Measurements from ENCODE around the gene B3GAT2.
"Not testable (repeated sequence)": the region's sequence is repeated elsewhere in the genome, so short reads cannot be mapped to it uniquely, and the experiment has no call there.

Gene B3GAT2

GRCh38 chr6:70956451-70957283 lies at the start of gene B3GAT2:
TSS of gene B3GAT2 (minus strand) at chr6:70957060. CDS start at chr6:70956429, 631 bp downstream.
- peak; percentile 8 for DNase-seq (ENCODE audit: low spot score)

- no peak for DNase-seq (ENCODE audit: low spot score)
Measured at GRCh38 chr6:70998148-70998547, 41.3 kb upstream of the B3GAT2 start.

GRCh38 chr6:70997379-70997778 lies 40.5 kb upstream of the B3GAT2 start:
- no peak for DNase-seq (ENCODE audit: low spot score)

- no peak for DNase-seq (ENCODE audit: low spot score)
Measured at GRCh38 chr6:70996106-70996505, 39.2 kb upstream of the B3GAT2 start.

- DNase-seq (ENCODE audit: low spot score), result no peak
Measured at GRCh38 chr6:70995411-70995810, 38.6 kb upstream of the B3GAT2 start.

- no peak for DNase-seq (ENCODE audit: low spot score)
Measured at GRCh38 chr6:70991253-70991652, 34.4 kb upstream of the B3GAT2 start.

- no peak for DNase-seq (ENCODE audit: low spot score)
Measured at GRCh38 chr6:70985156-70985555, 28.3 kb upstream of the B3GAT2 start.

- no peak for DNase-seq (ENCODE audit: low spot score)
Measured at GRCh38 chr6:70982747-70983146, 25.9 kb upstream of the B3GAT2 start.

GRCh38 chr6:70980727-70981126 lies 23.9 kb upstream of the B3GAT2 start:
- DNase-seq (ENCODE audit: low spot score), result no peak

GRCh38 chr6:70973604-70974003 lies 16.7 kb upstream of the B3GAT2 start:
- DNase-seq (ENCODE audit: low spot score), result no peak

GRCh38 chr6:70967049-70967448 lies 10.2 kb upstream of the B3GAT2 start:
- DNase-seq (ENCODE audit: low spot score), result no peak

GRCh38 chr6:70957284-70957617 lies 391 bp upstream of the B3GAT2 start:
- DNase-seq (ENCODE audit: low spot score), result no peak

GRCh38 chr6:70956191-70956450 lies 739 bp downstream of the B3GAT2 start:
- no peak for DNase-seq (ENCODE audit: low spot score)

- DNase-seq (ENCODE audit: low spot score), result peak; percentile 67
Measured at GRCh38 chr6:70955441-70956190, 1.2 kb downstream of the B3GAT2 start.

- DNase-seq (ENCODE audit: low spot score), result no peak
Measured at GRCh38 chr6:70954750-70955149, 2.1 kb downstream of the B3GAT2 start.

GRCh38 chr6:70954176-70954575 lies 2.7 kb downstream of the B3GAT2 start:
- DNase-seq (ENCODE audit: low spot score), result no peak

GRCh38 chr6:70952608-70953165 lies 4.2 kb downstream of the B3GAT2 start:
- DNase-seq (ENCODE audit: low spot score), result no peak

- not testable (repeated sequence) for DNase-seq (ENCODE audit: low spot score)
Measured at GRCh38 chr6:70944321-70944720, 12.5 kb downstream of the B3GAT2 start.

- no peak for DNase-seq (ENCODE audit: low spot score)
Measured at GRCh38 chr6:70933853-70934252, 23.0 kb downstream of the B3GAT2 start.

GRCh38 chr6:70905742-70906141 lies 51.1 kb downstream of the B3GAT2 start:
- DNase-seq (ENCODE audit: low spot score), result no peak

- no peak for DNase-seq (ENCODE audit: low spot score)
Measured at GRCh38 chr6:70903665-70904452, 53.0 kb downstream of the B3GAT2 start.

GRCh38 chr6:70901324-70901723 lies 55.5 kb downstream of the B3GAT2 start:
- no peak for DNase-seq (ENCODE audit: low spot score)

- no peak for DNase-seq (ENCODE audit: low spot score)
Measured at GRCh38 chr6:70900047-70900446, 56.8 kb downstream of the B3GAT2 start.
